Gastroesophageal sphincter (tissue), 4 donors: ENCODE results near the gene VGLL3. TPM values are rescaled to one million over a fixed set of nuclear protein-coding genes. Genes with fewer than 3 reads are reported as not detected.
"Not testable (repeated sequence)": the region's sequence is repeated elsewhere in the genome, so short reads cannot be mapped to it uniquely, and the experiment has no call there.

Source experiments
- ATAC-seq: fragments of 150-250 bp; one replicate; pipeline ENCODE4 v1.9.1; 2016; ENCODE audit warnings: mild to moderate bottlenecking, moderate library complexity
- H3K27ac ChIP-seq, 4 donors: fragments of 200-600 bp; sonication (generic) in 3 of 4; 1 replicate in 3 of 4; 2 replicates in 1 of 4; pipeline ENCODE4 v1.5.1; 2016 to 2019
- H3K27me3 ChIP-seq: fragments of 200-600 bp; sonication (generic); one replicate; pipeline ENCODE4 v1.5.1; 2019
- H3K36me3 ChIP-seq, 2 donors: fragments of 200-600 bp; sonication (generic); one replicate each; pipeline ENCODE4 v1.5.1; 2019; ENCODE audit warnings: control low read depth in 1 of 2
- H3K4me1 ChIP-seq, 3 donors: fragments of 200-600 bp; sonication (generic); 1 replicate in 2 of 3; 2 replicates in 1 of 3; pipeline ENCODE4 v1.5.1; 2016 to 2019; ENCODE audit warnings: control low read depth in 2 of 3
- H3K4me3 ChIP-seq, 2 donors: fragments of 200-600 bp; sonication (generic); one replicate each; pipeline ENCODE4 v1.5.1; 2019; ENCODE audit warnings: mild to moderate bottlenecking in 1 of 2, moderate library complexity in 1 of 2
- H3K9me3 ChIP-seq, 3 donors: fragments of 200-600 bp; sonication (generic); one replicate each; pipeline ENCODE4 v1.5.1; 2017 to 2019; ENCODE audit warnings: control low read depth in 2 of 3
- EP300 ChIP-seq: sonication (generic); formaldehyde crosslinking; IDR thresholded peaks from one replicate; pipeline ENCODE4 v1.6.1; 2017; ENCODE audit warnings: antibody characterized with exemption, mild to moderate bottlenecking
- POLR2A ChIP-seq, 2 donors: fragments of 450-650 bp; IDR thresholded peaks; one replicate each; pipeline ENCODE4 v1.6.1; 2017; ENCODE audit warnings: antibody characterized with exemption in 2 of 2, mild to moderate bottlenecking in 2 of 2, moderate library complexity in 1 of 2
- POLR2AphosphoS5 ChIP-seq: sonication (generic); formaldehyde crosslinking; IDR thresholded peaks from one replicate; pipeline ENCODE4 v1.6.1; 2017; ENCODE audit warnings: antibody characterized with exemption
- WGBS, 2 donors: methylation state at CpG; one replicate each; pipeline ENCODE4 v1.1.5; 2018; ENCODE audit warnings: low coverage in 1 of 2; 5-methylcytosine and 5-hydroxymethylcytosine counted together
- total RNA-seq, 4 donors: library from RNA; depleted of rRNA; stranded (reverse); fragments of >200 nt; gene quantifications; one replicate each; pipeline ENCODE4 v1.1.0, GENCODE V29; 2016
- TF ChIP-seq, protein P1 (sequence below), 4 experiments: fragments of 200-600 bp in 2 of 4; fragments of 450-650 bp in 2 of 4; sonication (generic) in 1 of 4; IDR thresholded peaks; one replicate each; pipeline ENCODE4 v1.5.1; 2017 to 2019; ENCODE audit warnings: antibody characterized with exemption in 4 of 4, mild to moderate bottlenecking in 2 of 4, moderate library complexity in 2 of 4

Gene VGLL3
- total RNA-seq, 4 donors from 2014 or later: 12.5 to 43.3 (median 32.1) TPM

DNA sequence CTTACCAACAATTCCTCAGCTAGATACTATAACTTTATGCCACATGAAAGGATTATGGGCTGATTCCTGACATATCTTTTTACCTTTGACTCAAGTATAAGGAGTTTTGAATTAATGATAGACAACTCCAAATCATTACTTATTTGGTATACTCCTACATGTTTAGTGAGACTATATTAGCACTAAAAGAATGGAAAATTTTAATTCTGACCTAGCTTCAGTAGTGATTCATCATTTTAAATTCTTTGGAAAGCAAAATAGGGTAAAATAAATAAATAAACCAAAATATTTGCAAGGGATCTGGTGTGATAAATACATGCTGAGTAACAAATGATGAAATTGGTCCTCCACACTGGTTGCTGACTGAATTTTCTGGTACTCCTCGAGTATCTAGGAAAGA lies 42.3 kb upstream of the VGLL3 start:
- no peak overlapping the region for H3K4me3 ChIP-seq
- WGBS, 2 donors: 38 to 88% methylated on average over 1 of the region's 1 CpG
- H3K4me1 ChIP-seq: no peaks in the 10 kb centered on the region
- no peaks in the 10 kb centered on the region for H3K27me3 ChIP-seq
- no peaks in the 10 kb centered on the region for H3K9me3 ChIP-seq
- TF ChIP-seq, protein P1, sequence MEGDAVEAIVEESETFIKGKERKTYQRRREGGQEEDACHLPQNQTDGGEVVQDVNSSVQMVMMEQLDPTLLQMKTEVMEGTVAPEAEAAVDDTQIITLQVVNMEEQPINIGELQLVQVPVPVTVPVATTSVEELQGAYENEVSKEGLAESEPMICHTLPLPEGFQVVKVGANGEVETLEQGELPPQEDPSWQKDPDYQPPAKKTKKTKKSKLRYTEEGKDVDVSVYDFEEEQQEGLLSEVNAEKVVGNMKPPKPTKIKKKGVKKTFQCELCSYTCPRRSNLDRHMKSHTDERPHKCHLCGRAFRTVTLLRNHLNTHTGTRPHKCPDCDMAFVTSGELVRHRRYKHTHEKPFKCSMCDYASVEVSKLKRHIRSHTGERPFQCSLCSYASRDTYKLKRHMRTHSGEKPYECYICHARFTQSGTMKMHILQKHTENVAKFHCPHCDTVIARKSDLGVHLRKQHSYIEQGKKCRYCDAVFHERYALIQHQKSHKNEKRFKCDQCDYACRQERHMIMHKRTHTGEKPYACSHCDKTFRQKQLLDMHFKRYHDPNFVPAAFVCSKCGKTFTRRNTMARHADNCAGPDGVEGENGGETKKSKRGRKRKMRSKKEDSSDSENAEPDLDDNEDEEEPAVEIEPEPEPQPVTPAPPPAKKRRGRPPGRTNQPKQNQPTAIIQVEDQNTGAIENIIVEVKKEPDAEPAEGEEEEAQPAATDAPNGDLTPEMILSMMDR (IDR thresholded peaks at IDR 0.05): no peak
- TF ChIP-seq POLR2AphosphoS5 (no peak), EP300 (no peak), POLR2A (IDR thresholded peaks at IDR 0.05) (no peak)
- no peaks in the 10 kb centered on the region for H3K36me3 ChIP-seq
- no peak overlapping the region for H3K27ac ChIP-seq
- ATAC-seq: no peak

DNA sequence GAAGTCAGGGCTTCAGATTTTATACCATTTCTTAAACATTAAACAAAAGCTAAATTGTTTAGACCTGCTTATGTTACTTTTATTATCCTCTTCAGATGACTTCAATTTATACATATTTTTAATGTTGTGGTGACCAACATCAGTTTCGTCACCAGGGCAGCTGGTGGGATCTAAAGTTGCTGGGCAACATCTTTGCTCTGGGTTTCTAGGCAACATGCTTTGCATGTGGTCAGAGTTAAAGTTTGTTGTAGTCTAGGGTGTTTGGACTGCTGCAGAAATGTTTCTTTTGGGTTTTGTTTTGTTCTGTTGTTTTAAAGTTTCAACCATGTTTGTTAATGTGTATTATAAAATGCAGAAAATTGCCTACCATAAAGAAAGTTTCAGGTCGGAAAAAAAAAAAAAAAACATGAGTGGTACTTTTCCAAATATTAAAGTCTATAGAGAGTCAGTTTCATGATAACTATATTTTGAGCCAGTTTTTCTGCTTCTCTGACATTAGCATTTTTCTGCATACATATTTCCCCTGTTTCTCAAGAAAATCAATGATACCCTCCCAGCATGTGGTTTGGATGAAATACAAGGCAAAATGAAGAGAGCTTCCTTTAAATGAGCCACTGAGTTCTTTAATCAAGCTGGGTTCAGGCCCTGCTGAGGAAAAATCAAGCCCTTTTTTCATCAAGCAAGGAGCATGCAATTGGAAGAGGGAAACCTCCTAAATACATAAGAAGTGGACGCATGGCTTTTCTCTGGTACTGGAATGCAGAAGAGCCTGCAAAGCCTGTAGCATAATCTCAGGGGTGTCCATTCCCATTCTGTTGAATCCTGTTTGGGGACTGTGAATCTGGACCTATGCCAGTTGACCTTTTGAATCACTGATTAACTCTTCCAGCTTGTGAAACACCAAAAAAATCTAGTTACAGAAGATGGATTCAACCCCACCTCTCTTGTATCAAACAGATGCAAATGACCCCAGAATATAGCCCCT lies 35.0 kb upstream of the VGLL3 start:
- Histone ChIP-seq H3K9me3 (no peaks in the 10 kb centered on the region), H3K4me3 (no peak overlapping the region), H3K36me3 (no peaks in the 10 kb centered on the region), H3K27me3 (no peaks in the 10 kb centered on the region), H3K27ac (no peak overlapping the region), H3K4me1 (no peaks in the 10 kb centered on the region)
- WGBS, 2 donors: 58 to 64% methylated on average over 3 of the region's 3 CpGs
- TF ChIP-seq POLR2A (IDR thresholded peaks at IDR 0.05): no peak
- no peak for TF ChIP-seq EP300
- TF ChIP-seq, protein P1 (IDR thresholded peaks at IDR 0.05): no peak
- no peak for TF ChIP-seq POLR2AphosphoS5
- no peak for ATAC-seq

DNA sequence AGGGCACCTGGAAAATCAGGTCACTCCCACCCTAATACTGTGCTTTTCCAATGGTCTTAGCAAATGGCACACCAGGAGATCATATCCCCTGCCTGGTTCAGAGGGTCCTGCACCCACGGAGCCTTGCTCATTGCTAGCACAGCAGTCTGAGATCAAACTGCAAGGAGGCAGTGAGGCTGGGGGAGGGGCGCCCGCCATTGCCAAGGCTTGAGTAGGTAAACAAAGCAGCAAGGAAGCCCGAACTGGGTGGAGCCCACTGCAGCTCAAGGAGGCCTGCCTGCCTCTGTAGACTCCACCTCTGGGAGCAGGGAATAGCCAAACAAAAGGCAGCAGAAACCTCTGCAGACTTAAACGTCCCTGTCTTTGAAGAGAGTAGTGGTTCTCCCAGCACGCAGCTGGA lies 26.4 kb upstream of the VGLL3 start:
- not testable (repeated sequence) for H3K4me3 ChIP-seq, H3K4me1 ChIP-seq, ATAC-seq, H3K36me3 ChIP-seq, H3K27ac ChIP-seq, H3K27me3 ChIP-seq, H3K9me3 ChIP-seq
- no CpG with 5 or more reads among the region's 6 CpGs for WGBS, 2 donors

DNA sequence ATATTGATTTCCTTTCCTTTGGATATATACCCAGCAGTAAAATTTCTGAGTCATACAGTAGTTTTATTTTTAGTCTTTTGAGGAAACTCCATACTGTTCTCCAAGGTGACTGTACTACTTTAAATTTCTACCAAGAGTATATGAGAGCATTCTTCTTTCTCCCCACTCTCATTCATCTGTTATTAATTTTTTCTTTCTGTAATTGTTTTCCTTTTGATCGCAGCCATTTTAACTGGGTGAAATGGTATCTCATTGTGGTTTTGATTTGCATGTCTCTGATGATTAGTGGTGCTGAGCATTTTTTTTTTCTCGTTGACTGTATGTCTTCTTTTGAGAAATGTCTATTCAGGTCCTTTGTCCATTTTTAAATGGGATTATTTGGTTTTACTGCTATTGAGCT lies 18.3 kb upstream of the VGLL3 start:
- Histone ChIP-seq H3K9me3 (no peaks in the 10 kb centered on the region), H3K4me1 (no peaks in the 10 kb centered on the region), H3K36me3 (no peaks in the 10 kb centered on the region), H3K4me3 (no peak overlapping the region), H3K27me3 (no peaks in the 10 kb centered on the region), H3K27ac (no peak overlapping the region)
- TF ChIP-seq POLR2AphosphoS5 (no peak), POLR2A (IDR thresholded peaks at IDR 0.05) (no peak), EP300 (no peak)
- TF ChIP-seq, protein P1 (IDR thresholded peaks at IDR 0.05): no peak
- no peak for ATAC-seq
- WGBS, 2 donors: 47 to 50% methylated on average over 2 of the region's 2 CpGs

DNA sequence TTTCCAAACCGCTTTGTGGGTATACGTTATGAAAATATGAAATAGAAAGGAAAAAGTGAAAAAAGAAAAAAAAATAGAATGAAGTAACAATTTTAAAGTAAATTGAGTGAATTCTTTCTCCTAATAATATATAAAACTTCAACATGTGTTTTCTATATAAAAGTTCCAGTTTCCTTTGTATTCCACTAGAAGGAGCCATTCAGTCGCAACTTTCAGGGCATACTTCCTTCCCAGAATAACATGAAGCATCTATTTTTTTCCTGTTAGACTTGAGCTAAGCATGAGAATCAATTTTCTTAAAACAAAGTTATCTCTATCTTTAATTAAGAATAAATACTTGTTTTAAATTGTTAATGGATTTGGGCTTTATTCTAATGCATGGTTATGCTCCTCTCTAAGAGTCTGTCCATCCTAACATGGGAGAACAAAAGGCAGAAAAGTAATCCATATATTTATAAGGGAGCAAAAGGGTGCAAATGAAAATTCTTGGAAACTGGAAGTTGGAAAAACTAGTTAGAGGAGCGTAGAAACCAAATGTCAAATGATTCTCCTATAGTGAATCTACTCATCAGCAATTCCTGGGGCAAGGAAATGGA lies 16.0 kb upstream of the VGLL3 start:
- WGBS, 2 donors: 50 to 61% methylated on average over 3 to 4 of the region's 4 CpGs
- H3K4me3 ChIP-seq: no peak overlapping the region
- no peak overlapping the region for H3K27ac ChIP-seq
- ATAC-seq: no peak
- no peaks in the 10 kb centered on the region for H3K27me3 ChIP-seq
- H3K36me3 ChIP-seq: no peaks in the 10 kb centered on the region
- H3K9me3 ChIP-seq: no peaks in the 10 kb centered on the region
- H3K4me1 ChIP-seq: no peaks in the 10 kb centered on the region
- TF ChIP-seq POLR2AphosphoS5 (no peak), EP300 (no peak), POLR2A (IDR thresholded peaks at IDR 0.05) (no peak)
- TF ChIP-seq, protein P1 (IDR thresholded peaks at IDR 0.05): no peak
